Thoracic aorta (tissue), 2 donors: ENCODE results near the gene PPFIBP1. TPM values are rescaled to one million over a fixed set of nuclear protein-coding genes. Genes with fewer than 3 reads are reported as not detected.
A peak's percentile ranks its signal among the peaks of the same experiment; 100 is the strongest.

ENCODE experiments used
- ATAC-seq: fragments of 150-250 bp; one replicate; pipeline ENCODE4 v1.8.0; 2017; ENCODE audit warnings: low read depth; ENCODE audit not compliant: insufficient number of reproducible peaks, low FRiP score
- DNase-seq: peaks from one replicate; pipeline ENCODE4 v3.0.0-alpha.2; 2020; ENCODE audit warnings: low spot score
- H3K27ac ChIP-seq, 2 donors: fragments of 200-600 bp; sonication (generic); 1 replicate in 1 of 2; 2 replicates in 1 of 2; pipeline ENCODE4 v1.5.1; 2016; ENCODE audit warnings: mild to moderate bottlenecking in 2 of 2, moderate library complexity in 2 of 2
- H3K27me3 ChIP-seq: fragments of 200-600 bp; sonication (generic); replicated peaks from 2 replicates; pipeline ENCODE4 v1.6.0; 2016; ENCODE audit warnings: mild to moderate bottlenecking; ENCODE audit not compliant: insufficient read depth
- H3K36me3 ChIP-seq: fragments of 200-600 bp; sonication (generic); one replicate; pipeline ENCODE4 v1.5.1; 2016
- H3K4me1 ChIP-seq, 2 donors: fragments of 200-600 bp; sonication (generic); 1 replicate in 1 of 2; 2 replicates in 1 of 2; pipeline versions ENCODE4 v1.5.1 to v1.6.0; 2016; ENCODE audit warnings: low read depth in 2 of 2, mild to moderate bottlenecking in 1 of 2; ENCODE audit not compliant: control insufficient read depth in 1 of 2
- H3K4me3 ChIP-seq: fragments of 200-600 bp; sonication (generic); 2 replicates; pipeline ENCODE4 v1.5.1; 2016; ENCODE audit warnings: mild to moderate bottlenecking
- H3K9me3 ChIP-seq: fragments of 200-600 bp; sonication (generic); 2 replicates; pipeline ENCODE4 v1.5.1; 2016
- CTCF ChIP-seq: fragments of 200-600 bp; sonication (generic); IDR thresholded peaks from one replicate; pipeline ENCODE4 v1.5.1; 2019; ENCODE audit warnings: antibody characterized with exemption
- total RNA-seq, 2 donors: library from RNA; depleted of rRNA; stranded (reverse); fragments of >200 nt; gene quantifications; one replicate each; pipeline versions ENCODE4 v1.1.0 to v1.2.3, GENCODE V29; 2016

PPFIBP1 gene
- total RNA-seq, 2 donors from 2014 or later = 103 to 232 TPM

- Histone ChIP-seq H3K36me3 (no peaks in the 10 kb centered on the region), H3K4me1 (peaks cover 0 to 6% of the 10 kb centered on the region in 2 donors), H3K27ac (no peak overlapping the region), H3K27me3 (no peaks in the 10 kb centered on the region), H3K9me3 (no peaks in the 10 kb centered on the region), H3K4me3 (no peak overlapping the region)
- ATAC-seq (peak; percentile 53), DNase-seq (peak; percentile 43)
- TF ChIP-seq CTCF = peak; percentile 77
Observed at GRCh38 chr12:27703720-27704452, 179.9 kb downstream of the PPFIBP1 start.

- Histone ChIP-seq H3K9me3 (no peaks in the 10 kb centered on the region), H3K27me3 (no peaks in the 10 kb centered on the region), H3K27ac (no peak overlapping the region), H3K4me1 (peaks cover 0 to 6% of the 10 kb centered on the region in 2 donors), H3K36me3 (no peaks in the 10 kb centered on the region), H3K4me3 (no peak overlapping the region)
- TF ChIP-seq CTCF = no peak
- ATAC-seq (no peak), DNase-seq (no peak)
Observed at GRCh38 chr12:27705263-27705662, 181.3 kb downstream of the PPFIBP1 start.

GRCh38 chr12:27707216-27707615, 183.2 kb downstream of the PPFIBP1 start:
- ATAC-seq (no peak), DNase-seq (no peak)
- TF ChIP-seq CTCF = no peak
- H3K27me3 ChIP-seq = no peaks in the 10 kb centered on the region
- H3K4me1 ChIP-seq = peaks cover 7 to 16% of the 10 kb centered on the region in 2 donors
- no peaks in the 10 kb centered on the region for H3K9me3 ChIP-seq
- no peaks in the 10 kb centered on the region for H3K36me3 ChIP-seq
- no peak overlapping the region for H3K27ac ChIP-seq
- H3K4me3 ChIP-seq = no peak overlapping the region

- H3K4me3 ChIP-seq = peak overlapping the region; percentile 85
- peak overlapping the region; percentile 81 to 86 for H3K27ac ChIP-seq
- DNase-seq = no peak
- H3K9me3 ChIP-seq = no peaks in the 10 kb centered on the region
- no peak for TF ChIP-seq CTCF
- H3K36me3 ChIP-seq = no peaks in the 10 kb centered on the region
- no peaks in the 10 kb centered on the region for H3K27me3 ChIP-seq
- no peak for ATAC-seq
- peaks cover 7 to 22% of the 10 kb centered on the region in 2 donors for H3K4me1 ChIP-seq
Observed at GRCh38 chr12:27709212-27709931, 185.4 kb downstream of the PPFIBP1 start.

DNA sequence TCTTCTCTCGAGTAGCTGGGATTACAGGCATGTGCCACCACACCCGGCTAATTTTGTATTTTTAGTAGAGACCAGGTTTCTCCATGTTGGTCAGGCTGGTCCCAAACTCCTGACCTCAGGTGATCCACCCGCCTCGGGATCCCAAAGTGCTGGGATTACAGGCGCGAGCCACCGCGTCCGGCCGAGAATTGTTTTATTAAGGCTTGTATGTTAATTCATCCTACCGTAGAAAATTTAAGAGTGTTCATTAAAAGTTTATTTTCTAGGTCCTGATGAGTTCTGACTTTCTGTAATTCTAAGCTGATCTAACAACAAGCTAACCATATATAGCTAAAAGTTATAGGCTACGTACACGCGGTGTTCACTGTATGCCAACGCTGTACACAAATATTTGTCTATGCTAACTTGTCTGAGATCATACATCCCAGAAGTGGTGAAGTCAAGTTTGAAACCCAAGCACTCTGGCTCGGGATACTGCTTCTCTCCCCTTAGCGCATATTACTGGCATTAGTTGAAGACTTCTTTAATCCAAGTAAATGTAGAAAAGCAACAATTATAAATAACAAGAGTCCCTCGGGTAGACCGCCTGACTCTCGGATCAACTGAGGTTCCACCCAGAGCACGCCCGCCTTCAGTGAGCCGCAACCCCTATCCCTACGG, 186.1 kb downstream of the PPFIBP1 start:
- peak overlapping the region; percentile 85 for H3K4me3 ChIP-seq
- DNase-seq (no peak), ATAC-seq (peak; percentile 31)
- no peaks in the 10 kb centered on the region for H3K27me3 ChIP-seq
- H3K4me1 ChIP-seq = peaks cover 7 to 22% of the 10 kb centered on the region in 2 donors
- peak overlapping the region; percentile 81 to 86 for H3K27ac ChIP-seq
- H3K9me3 ChIP-seq = no peaks in the 10 kb centered on the region
- no peak for TF ChIP-seq CTCF
- H3K36me3 ChIP-seq = peaks cover under 1% of the 10 kb centered on the region
